GM21529 (cell line): Measurements from ENCODE around the gene CCP110.
A peak's percentile ranks its signal among the peaks of the same experiment; 100 is the strongest.

Experiments
- ATAC-seq: cut with Tn5 transposase; IDR thresholded peaks from one replicate; pipeline ENCODE4 v1.9.1; 2021; ENCODE audit not compliant: unreplicated experiment

CCP110 gene, protein sequence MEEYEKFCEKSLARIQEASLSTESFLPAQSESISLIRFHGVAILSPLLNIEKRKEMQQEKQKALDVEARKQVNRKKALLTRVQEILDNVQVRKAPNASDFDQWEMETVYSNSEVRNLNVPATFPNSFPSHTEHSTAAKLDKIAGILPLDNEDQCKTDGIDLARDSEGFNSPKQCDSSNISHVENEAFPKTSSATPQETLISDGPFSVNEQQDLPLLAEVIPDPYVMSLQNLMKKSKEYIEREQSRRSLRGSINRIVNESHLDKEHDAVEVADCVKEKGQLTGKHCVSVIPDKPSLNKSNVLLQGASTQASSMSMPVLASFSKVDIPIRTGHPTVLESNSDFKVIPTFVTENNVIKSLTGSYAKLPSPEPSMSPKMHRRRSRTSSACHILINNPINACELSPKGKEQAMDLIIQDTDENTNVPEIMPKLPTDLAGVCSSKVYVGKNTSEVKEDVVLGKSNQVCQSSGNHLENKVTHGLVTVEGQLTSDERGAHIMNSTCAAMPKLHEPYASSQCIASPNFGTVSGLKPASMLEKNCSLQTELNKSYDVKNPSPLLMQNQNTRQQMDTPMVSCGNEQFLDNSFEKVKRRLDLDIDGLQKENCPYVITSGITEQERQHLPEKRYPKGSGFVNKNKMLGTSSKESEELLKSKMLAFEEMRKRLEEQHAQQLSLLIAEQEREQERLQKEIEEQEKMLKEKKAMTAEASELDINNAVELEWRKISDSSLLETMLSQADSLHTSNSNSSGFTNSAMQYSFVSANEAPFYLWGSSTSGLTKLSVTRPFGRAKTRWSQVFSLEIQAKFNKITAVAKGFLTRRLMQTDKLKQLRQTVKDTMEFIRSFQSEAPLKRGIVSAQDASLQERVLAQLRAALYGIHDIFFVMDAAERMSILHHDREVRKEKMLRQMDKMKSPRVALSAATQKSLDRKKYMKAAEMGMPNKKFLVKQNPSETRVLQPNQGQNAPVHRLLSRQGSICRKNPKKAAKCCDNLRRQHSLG

DNA sequence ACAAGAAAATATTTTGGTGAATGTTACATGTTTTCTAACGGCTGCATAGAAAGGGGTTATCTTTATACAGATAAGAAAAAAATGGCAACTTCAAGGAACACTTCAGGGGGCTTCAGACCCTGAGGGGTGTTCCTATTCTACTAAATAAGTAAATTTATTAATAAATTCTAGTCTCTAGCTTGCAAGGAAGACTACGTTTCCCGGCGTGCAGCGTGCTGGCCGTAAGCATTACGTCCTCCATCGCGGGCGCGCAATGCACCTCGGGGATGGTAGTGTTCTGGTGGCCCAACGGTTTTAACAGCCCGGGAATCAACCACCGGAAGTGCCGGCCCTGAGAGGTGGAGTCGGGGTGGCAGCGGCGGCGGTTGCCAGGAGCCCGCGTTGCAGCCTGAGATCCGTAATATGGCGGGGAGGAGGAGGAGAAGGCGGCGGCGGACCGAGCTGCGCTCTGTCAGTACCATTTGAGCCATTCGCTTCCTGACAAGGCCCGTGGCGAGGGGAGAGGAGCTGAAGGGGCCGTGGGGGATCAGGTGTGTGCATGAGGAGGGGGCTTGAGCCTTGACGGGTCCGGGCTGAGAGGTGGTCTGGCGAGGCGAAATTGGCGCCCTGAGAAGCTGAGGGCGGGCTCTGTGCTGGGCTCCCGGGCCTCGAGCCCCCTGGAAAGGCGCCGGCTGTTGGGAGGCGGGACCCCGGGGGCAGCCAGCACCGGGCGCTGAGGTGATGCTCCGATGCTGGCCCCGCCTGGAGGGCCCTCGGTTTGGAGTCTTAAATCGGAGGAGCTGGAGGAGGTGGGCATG, at the start of gene CCP110:
Gene CCP110, plus strand, starts transcription at position 384 of the 797 bp plus-strand sequence. CDS start 3,940 bp downstream, outside the sequence.
- peak; percentile 72 for ATAC-seq

DNA sequence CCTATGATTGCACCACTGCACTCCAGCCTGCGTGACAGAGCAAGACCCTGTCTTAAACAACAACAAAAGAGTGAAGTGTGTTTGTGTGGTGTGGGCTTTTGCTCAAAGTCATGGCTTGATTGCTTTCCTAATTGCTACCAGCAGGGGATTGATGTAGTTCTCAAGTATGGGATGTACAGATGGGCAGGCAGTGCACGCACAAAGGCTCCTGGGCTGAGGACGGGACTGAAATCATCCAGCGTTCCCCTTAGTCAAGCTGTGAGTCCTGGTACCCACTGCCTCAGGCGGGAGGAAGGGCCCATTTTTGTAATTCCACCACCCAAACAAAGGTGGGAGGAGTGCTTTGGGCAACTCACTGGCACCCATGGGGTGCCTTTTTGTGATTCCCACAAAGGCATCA, 49.1 kb upstream of the CCP110 start:
- no peak for ATAC-seq

DNA sequence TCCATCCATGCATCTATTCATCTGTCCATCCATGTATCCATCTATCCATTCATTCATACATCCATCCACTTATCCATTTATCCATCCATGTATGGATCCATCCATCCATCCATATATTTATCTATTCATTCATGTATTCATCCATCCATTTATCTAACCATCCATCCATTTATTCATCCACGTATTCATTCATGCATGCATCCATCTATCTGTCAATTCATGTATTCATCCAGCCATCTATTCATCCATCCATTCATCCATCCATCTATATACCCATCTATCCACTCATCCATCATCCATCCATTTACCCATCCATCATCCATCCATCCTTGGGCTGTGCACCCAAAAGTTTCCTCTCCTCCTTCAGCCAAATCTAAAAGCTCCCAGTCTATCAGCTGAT, 45.2 kb upstream of the CCP110 start:
- ATAC-seq = no peak

DNA sequence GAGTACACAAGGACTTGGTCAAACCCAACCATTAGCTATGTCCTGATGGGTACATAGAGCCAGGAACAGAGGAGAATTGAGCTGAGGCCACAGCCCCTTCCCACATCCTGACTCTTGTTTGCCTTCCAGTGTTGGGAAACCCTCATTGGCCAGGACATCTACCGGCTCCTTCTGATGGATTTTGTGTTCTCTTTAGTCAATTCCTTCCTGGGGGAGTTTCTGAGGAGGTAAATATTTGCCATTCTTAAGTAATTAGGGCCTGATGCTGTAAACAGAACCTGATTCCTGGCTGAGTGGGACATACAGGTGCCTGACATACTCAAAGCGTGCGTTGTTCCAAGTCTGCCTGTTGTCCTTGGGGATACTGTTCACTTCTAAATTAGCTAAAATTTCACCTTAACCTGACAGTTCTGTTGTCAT, 44.4 kb upstream of the CCP110 start:
- no peak for ATAC-seq

DNA sequence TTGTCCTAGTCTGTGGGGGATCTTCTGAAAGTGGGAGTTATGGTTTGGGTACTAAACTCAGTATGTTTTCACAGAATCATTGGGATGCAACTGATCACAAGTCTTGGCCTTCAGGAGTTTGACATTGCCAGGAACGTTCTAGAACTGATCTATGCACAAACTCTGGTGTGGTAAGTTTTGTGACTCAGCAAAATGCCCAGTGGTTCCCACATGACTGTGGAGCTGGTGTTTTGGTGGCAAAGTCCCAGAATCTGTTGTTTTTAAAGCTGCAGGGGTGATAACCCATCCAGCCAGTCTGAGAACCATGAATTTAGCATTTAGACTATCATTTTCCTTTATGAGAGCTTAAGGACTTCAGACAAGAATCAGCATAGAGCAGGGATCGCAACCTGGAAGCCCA, 42.4 kb upstream of the CCP110 start:
- no peak for ATAC-seq

DNA sequence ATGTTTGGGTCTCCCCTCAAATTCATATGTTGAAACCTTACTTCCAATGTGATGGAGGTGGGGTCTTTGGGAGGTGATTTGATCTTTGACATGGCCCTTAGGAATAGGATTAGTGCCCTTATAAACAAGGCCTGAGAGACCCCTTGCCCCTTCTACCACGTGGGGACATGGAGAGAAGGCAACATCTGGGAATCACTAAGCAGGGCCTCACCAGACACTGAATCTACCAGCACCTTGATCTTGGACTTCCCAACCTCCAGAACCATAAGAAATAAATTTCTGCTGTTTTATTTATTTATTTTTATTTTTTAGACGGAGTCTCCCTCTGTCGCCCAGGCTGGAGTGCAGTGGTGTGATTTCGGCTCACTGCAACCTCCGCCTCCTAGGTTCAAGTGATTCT, 42.0 kb upstream of the CCP110 start:
- ATAC-seq = no peak

DNA sequence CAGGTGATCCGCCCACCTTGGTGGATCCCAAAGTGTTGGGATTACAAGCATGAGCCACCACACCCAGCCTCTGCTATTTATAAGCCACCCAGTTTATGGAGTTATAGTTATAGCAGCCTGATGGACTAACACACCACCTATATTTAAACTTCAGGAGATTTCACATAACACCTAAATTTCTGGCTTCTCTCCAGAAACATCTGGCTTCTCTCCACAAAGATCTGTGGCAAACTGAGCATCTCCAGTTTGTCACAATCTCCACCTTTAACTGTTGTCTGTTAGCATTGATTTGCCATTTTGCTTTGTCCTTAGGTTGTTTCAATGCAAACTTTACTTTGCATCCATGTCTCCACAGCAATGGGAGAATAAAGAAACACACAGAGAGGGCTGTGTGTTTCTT, 41.5 kb upstream of the CCP110 start:
- no peak for ATAC-seq

DNA sequence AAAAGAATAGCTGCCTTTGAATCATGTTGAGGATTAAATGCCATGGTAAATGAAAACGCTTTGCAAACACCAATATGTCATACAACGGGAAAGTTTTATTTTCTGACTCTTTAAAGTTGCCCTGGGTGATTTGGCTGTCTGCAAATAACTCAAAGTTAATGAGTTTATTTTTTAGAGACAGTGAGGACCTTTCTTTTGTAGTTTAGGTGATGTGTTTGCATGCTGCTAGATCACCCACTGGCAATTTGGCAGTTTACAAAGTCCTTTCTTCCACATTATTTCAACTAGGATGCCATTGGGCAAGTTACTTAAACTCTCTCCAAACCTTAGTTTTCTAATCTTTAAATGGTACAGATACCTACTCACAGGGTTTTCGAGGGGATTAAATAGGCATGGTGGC, 39.6 kb upstream of the CCP110 start:
- ATAC-seq = no peak

DNA sequence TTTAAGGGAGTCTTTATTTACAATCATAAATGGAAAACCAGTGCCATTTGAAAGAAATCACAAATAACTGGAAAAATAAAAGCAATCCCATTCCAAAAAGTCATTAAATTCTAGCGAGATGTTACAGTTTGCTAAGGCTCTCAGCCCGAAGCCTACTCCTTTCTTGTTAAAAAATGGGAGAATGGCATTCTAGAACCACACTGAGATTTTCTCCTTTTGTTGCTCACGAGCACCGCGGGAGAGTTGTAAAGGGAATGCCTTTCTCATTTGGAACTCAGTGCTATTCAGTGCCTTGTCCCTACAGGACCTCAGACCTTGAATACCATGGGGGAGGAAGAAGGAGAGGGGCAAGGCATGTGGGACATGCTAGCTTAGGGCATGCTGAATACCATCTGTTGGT, 38.1 kb upstream of the CCP110 start:
- ATAC-seq = no peak

DNA sequence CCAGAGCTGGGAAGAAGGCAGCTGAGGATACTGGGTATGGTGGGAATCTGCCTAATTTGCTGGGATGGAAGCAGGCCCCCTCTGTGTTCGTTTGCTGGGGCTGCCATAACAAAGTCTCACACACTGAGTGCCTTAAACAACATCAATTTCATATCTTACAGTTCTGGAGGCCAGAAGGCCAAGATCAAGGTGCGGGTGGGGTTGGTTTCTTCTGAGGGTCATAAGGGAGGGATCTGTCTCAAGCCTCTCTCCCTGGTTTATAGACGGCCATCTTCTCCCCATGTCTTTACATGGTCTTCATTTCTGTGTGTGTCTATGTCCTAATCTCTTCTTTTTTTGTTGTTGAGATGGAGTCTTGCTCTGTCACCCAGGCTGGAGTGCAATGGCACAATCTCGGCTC, 37.7 kb upstream of the CCP110 start:
- no peak for ATAC-seq

DNA sequence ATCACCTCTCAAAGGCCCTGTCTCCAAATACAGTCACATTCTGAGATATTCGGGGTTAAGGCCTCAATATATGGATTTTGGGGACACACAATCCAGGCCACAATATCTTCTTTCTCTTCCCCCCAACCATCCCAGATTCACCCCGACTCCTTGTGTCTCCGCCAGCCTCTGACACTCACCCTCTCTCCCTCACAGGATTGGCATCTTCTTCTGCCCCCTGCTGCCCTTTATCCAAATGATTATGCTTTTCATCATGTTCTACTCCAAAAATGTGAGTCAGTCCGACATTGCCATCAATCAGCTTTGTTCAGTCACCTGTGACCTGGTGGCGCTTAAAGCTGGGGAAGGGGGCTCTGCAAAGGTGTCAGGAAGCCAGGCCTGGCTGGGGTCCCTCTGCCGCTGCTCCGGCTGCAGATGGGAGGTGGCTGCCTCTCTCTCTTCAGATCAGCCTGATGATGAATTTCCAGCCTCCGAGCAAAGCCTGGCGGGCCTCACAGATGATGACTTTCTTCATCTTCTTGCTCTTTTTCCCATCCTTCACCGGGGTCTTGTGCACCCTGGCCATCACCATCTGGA, 36.9 kb upstream of the CCP110 start:
- no peak for ATAC-seq

DNA sequence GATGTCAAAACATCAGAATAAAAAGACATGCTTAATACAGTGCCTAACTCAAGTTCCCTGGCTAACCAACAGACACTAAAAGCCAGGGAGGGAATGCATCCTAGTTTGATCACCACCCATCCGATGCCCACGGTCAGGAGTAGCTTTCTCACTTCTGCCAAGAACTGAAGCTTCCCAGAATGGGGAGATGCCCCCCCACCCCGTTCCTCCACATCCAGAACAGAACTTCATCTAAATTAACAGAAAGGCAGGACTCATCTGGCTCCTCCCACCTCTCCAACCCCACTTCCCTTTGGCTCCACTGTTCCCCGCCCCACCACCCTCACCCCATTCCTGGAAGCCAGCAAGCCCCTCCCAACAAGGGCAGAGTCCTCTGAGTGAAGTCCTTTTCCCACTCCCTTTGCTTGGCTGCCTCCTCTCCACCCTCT, 35.5 kb upstream of the CCP110 start:
- no peak for ATAC-seq

DNA sequence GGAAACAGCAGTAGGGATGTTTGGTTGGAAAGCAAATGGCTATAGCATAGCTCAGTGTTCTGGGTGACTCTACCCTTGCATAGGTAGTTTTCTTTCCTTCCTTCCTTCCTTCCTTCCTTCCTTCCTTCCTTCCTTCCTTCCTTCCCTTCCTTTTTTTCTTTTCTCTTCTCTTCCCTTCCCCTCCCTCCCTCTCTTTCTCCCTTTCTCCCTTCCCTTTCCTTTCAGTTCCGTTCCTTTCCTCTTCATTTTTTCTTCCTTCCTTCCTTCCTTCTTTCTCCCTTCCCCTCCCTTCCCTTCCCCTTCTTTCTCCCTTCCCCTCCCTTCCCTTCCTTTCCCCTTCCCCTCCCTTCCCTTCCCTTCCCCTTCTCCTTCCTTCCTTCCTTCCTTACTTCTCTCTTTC, 33.1 kb upstream of the CCP110 start:
- ATAC-seq = no peak

DNA sequence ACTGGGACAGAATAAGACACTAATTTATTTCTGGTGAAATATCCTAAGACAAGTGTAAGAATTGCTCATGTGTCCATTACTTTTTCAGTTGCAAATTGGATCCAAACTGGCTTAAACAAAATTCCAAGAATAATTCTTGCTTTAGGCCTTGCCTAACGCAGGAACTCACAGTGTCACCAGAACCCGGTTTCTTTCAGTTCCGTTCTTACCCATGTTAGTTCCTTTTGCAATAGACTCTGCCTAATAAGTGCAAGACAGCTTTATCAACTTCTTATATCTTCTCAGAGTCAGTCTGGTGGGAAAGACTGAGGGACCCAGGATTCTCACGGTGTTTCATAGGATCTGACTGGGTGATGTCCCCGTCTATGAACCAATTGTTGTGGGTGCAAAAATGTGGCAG, 26.6 kb upstream of the CCP110 start:
- ATAC-seq = no peak

DNA sequence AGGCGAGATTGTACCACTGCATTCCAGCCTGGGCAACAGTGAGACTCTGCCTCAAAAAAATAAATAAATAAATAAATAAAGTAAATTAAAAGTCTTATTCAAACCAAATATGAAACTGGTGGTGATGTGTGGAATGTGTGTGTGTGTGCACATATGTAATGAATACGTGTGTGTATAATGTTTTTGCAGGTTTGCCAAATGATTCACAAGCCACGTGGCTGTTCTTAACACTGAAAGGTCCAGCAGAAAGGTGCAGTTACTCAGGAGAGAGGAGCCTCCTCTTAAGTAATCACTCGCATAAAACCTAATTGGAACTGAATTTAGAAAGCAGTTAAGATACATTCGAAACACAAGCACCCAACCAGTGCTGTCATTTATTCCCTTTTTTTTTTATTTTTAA, 24.7 kb upstream of the CCP110 start:
- ATAC-seq = no peak

DNA sequence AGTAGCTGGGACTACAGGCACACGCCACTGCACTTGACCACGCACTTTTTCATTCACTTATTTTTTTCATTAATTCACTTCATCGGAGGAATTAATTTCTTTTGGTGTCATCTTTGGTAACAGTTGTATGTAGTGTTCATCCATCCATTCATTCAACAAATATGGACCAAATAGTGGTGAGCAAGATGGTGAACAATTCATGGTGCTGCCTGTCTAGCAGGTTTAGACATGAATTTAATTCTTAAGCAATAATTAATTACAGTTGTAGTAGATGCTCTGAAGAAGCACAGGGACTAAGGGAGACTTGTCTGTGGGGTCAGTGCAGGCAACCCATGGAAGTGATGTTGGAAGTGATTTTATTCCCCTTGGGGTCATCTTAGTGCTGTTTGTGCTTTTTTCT, 24.3 kb upstream of the CCP110 start:
- no peak for ATAC-seq

DNA sequence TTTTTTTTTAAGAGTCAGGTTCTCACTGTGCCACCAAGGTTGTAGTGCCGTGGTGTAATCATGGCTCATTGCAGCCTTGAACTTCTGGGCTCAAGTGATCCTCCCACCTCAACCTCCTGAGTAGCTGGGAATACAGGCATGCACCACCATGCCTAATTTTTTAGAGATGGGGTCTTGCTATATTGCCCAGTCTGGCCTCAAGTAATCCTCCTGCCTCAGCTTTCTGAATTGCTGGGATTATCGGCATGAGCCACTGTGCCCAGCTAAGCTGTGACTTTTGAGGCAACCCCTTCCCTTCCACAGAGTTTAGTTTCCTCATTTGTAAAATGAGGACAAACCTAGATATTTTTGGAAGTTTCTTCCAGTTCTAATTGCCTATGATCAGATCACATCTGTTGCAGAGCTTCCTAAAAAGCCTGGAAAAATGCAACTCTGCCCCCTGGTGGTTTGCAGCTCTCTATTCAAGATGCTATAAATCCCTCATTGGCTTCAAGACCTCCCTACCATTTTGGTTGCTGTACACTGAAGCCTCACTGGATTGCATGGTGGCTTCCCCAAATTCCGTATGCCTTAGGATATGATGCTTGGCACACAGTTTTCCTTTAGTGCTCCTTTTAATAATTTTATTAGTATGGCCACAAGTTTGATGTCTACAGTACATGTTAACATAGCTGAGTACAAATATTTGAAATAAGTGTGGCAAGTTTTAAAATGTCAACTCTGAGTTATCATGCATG, 21.2 kb upstream of the CCP110 start:
- no peak for ATAC-seq

DNA sequence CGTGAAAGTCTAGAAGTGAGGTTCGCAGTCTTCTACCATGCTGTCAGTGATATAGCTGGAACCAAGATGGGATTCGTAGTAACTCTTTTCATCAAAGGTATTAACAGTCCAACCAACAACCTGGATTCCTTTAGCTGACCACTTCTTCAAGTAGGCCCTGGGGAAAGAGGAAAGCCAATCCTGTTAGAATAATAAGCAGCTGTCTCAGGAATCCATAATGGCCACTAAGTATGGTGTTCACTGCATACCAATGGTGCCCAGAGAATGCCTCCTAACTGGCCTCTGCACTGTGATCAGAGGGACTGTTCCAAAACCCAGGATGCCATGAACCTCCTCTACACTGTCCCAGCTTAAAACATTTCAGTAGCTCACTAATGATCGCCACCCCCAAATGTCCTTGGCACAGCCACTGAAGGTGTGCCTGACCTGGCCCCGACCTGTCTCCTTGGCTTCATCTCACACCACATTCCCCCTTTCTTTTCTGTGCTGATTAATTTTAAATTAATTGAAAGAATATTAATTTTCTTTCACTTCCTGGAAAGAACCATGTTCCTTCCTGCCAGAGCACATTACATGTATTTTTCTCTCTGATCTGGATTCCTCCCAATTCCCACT, 20.2 kb upstream of the CCP110 start:
- no peak for ATAC-seq

DNA sequence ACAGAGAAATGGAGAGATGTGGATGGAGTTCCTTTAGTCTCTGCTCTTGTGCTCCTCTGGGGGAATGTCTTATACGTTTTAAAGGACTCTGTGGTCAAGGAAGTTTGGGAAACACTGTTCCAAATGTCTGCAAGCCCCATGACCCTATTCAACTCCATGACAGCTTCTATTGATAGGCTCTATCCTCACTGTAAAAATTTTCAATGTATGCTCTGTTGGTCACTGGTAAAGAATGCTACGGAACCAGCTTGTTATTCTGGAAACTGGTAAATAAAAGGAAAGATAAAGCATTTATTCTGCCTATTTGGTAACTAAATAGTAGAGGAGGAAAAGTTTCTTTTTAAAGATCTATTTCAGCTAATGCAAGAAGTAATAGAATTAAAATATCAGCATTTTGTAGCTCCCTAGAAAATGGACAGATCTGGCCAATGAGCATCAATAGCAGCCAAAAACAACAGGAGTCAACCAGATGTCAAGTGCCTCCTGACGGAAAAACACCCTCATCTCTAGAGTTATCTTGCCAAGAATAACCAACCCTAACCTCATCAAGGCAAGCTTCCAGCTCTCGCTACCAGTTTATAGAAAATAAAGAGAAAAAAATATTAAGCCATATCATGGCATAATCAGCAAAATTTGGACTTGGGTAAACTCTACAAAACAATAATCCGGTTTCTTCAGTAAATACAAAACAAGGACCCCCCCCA, 18.0 kb upstream of the CCP110 start:
- ATAC-seq = no peak
